ENCODE measurements around the gene SLC9A2. TPM values are rescaled to one million over a fixed set of nuclear protein-coding genes. Genes with fewer than 3 reads are reported as not detected.

The SLC9A2 gene
- total RNA-seq, 2 donors from 2014 or later: not detected

DNA sequence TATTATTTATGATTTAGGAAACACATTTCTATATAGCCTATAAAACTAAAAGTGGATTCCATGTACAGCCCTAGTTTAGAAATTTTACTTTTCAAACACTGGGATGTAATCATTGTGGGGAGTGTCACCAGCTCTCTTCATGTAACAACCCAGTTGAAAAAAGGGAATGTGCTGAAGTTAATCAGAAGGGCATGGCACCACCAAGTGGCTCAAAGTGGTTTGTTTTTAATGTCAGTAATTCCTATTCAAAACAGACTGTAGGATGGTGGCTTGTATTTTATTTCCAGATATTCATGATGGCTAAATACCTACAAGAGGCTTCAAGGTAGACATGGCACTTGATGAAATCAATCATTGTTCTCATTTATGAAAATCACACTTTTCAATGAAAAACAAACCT lies 84.4 kb downstream of the SLC9A2 start:
- Mint-ChIP-seq H3K27me3 (ENCODE audit: insufficient read depth) (no peaks in the 10 kb centered on the region), H3K27ac (no peak overlapping the region), H3K9me3 (no peaks in the 10 kb centered on the region), H3K4me3 (no peak overlapping the region), H3K4me1 (peaks cover 16% of the 10 kb centered on the region), H3K36me3 (ENCODE audit: low read depth) (no peaks in the 10 kb centered on the region)
- no peaks in the 10 kb centered on the region for H3K36me3 ChIP-seq (ENCODE audit: control insufficient read depth, insufficient read depth, low read length)
- H3K27ac ChIP-seq (ENCODE audit: low read depth, low read length): no peak overlapping the region
- no peak overlapping the region for H3K4me3 ChIP-seq (ENCODE audit: low read length)
- no peak overlapping the region for H3K9ac ChIP-seq (ENCODE audit: extremely low read depth, low read length, poor library complexity, severe bottlenecking)
- no peaks in the 10 kb centered on the region for H3K9me3 ChIP-seq (ENCODE audit: control insufficient read depth, low read length)
- H3K27me3 ChIP-seq (ENCODE audit: control insufficient read depth, insufficient read depth, low read length, poor library complexity, severe bottlenecking): no peaks in the 10 kb centered on the region
- peak; percentile 50 for DNase-seq
- H3K4me1 ChIP-seq (ENCODE audit: control insufficient read depth, insufficient read depth, low read length): peaks cover 7% of the 10 kb centered on the region
- TF ChIP-seq, protein P1, sequence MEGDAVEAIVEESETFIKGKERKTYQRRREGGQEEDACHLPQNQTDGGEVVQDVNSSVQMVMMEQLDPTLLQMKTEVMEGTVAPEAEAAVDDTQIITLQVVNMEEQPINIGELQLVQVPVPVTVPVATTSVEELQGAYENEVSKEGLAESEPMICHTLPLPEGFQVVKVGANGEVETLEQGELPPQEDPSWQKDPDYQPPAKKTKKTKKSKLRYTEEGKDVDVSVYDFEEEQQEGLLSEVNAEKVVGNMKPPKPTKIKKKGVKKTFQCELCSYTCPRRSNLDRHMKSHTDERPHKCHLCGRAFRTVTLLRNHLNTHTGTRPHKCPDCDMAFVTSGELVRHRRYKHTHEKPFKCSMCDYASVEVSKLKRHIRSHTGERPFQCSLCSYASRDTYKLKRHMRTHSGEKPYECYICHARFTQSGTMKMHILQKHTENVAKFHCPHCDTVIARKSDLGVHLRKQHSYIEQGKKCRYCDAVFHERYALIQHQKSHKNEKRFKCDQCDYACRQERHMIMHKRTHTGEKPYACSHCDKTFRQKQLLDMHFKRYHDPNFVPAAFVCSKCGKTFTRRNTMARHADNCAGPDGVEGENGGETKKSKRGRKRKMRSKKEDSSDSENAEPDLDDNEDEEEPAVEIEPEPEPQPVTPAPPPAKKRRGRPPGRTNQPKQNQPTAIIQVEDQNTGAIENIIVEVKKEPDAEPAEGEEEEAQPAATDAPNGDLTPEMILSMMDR (conservative IDR thresholded peaks at IDR 0.05): peak; percentile 75

DNA sequence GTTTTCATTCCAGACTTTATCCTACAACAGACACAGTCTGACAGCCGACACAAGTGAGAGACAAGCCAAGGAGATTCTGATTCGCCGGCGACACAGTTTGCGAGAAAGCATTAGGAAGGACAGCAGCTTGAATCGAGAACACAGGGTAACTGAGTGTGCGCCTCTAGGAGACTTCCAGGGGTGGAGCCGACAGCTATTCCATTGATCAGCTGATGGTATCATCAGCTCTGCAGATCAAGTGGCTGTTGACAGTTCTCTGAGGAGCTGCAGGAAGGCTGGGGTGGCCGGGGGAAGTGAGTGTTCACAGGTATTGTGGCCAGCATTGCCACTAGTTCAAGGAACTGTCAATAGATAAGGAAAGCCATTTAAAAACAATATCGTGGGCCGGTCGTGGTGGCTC lies 85.2 kb downstream of the SLC9A2 start:
- Histone ChIP-seq H3K36me3 (ENCODE audit: control insufficient read depth, insufficient read depth, low read length) (no peaks in the 10 kb centered on the region), H3K27me3 (ENCODE audit: control insufficient read depth, insufficient read depth, low read length, poor library complexity, severe bottlenecking) (no peaks in the 10 kb centered on the region), H3K27ac (ENCODE audit: low read depth, low read length) (no peak overlapping the region), H3K4me3 (ENCODE audit: low read length) (no peak overlapping the region), H3K4me1 (ENCODE audit: control insufficient read depth, insufficient read depth, low read length) (peaks cover 7% of the 10 kb centered on the region), H3K9me3 (ENCODE audit: control insufficient read depth, low read length) (no peaks in the 10 kb centered on the region), H3K9ac (ENCODE audit: extremely low read depth, low read length, poor library complexity, severe bottlenecking) (no peak overlapping the region)
- peaks cover 20% of the 10 kb centered on the region for H3K4me1 Mint-ChIP-seq
- DNase-seq: peak; percentile 81
- no peaks in the 10 kb centered on the region for H3K27me3 Mint-ChIP-seq (ENCODE audit: insufficient read depth)
- 57 to 72% methylated on average over 8 to 12 of the region's 12 CpGs for WGBS, 2 experiments (ENCODE audit: insufficient coverage in 1 of 2, insufficient read length in 1 of 2)
- H3K4me3 Mint-ChIP-seq: no peak overlapping the region
- no peaks in the 10 kb centered on the region for H3K9me3 Mint-ChIP-seq
- H3K36me3 Mint-ChIP-seq (ENCODE audit: low read depth): no peaks in the 10 kb centered on the region
- H3K27ac Mint-ChIP-seq: no peak overlapping the region
- TF ChIP-seq, protein P1 (conservative IDR thresholded peaks at IDR 0.05): no peak

DNA sequence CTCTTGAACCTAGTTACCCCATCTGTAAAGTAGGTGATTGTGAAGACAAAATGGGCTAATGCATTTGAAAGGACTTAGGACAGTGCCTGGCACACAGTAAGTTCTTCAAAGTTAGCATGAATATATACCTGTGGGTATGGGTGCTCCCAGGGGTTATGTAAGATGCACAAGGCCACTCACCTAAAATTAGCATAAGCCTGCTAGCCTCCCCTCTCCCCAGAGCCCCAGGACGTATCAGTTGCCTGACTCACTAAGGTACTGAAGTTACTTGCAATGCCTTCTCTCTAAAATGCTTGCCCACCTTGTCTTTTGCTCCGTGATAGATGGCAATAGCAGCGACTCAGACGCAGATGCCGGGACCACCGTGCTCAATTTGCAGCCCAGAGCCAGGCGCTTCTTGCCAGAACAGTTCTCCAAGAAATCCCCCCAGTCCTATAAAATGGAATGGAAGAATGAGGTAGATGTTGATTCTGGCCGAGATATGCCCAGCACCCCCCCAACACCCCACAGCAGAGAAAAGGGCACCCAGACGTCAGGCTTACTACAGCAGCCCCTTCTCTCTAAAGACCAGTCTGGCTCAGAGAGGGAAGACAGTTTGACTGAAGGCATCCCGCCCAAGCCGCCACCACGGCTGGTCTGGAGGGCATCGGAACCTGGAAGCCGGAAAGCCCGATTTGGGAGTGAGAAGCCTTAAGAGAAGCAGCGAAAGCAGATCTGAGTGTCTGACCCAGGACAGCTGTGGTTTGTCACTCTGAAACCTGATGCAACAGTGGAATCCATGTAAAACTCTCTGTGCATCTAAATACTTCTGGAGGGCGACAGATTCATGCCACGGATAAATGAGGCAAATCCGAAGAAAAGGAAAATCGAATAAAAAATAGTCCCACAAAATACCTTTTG lies 88.7 kb downstream of the SLC9A2 start:
- no peak overlapping the region for H3K4me3 ChIP-seq (ENCODE audit: low read length)
- Mint-ChIP-seq H3K4me1 (peaks cover 20% of the 10 kb centered on the region), H3K27ac (no peak overlapping the region), H3K9me3 (no peaks in the 10 kb centered on the region), H3K4me3 (no peak overlapping the region), H3K27me3 (ENCODE audit: insufficient read depth) (no peaks in the 10 kb centered on the region), H3K36me3 (ENCODE audit: low read depth) (no peaks in the 10 kb centered on the region)
- H3K27ac ChIP-seq (ENCODE audit: low read depth, low read length): no peak overlapping the region
- no peak overlapping the region for H3K9ac ChIP-seq (ENCODE audit: extremely low read depth, low read length, poor library complexity, severe bottlenecking)
- H3K36me3 ChIP-seq (ENCODE audit: control insufficient read depth, insufficient read depth, low read length): no peaks in the 10 kb centered on the region
- WGBS, 2 experiments (ENCODE audit: insufficient coverage in 1 of 2, insufficient read length in 1 of 2): 92 to 95% methylated on average over 13 to 19 of the region's 20 CpGs
- no peaks in the 10 kb centered on the region for H3K9me3 ChIP-seq (ENCODE audit: control insufficient read depth, low read length)
- H3K4me1 ChIP-seq (ENCODE audit: control insufficient read depth, insufficient read depth, low read length): peaks cover 7% of the 10 kb centered on the region
- TF ChIP-seq, protein P1 (conservative IDR thresholded peaks at IDR 0.05): no peak
- DNase-seq: peak; percentile 49
- no peaks in the 10 kb centered on the region for H3K27me3 ChIP-seq (ENCODE audit: control insufficient read depth, insufficient read depth, low read length, poor library complexity, severe bottlenecking)
